LHCN-M2 (cell line): ENCODE data around the gene P2RY13. TPM values are rescaled to one million over a fixed set of nuclear protein-coding genes. Genes with fewer than 3 reads are reported as not detected.

Experiments
- DNase-seq: peaks from one replicate; pipeline ENCODE4 v3.0.0-alpha.2; 2012; ENCODE audit warnings: low read depth
- total RNA-seq: library from RNA; depleted of rRNA; stranded (reverse); fragments of >200 nt; gene quantifications from 2 replicates; pipeline ENCODE4 v1.2.3, GENCODE V29; 2014

Gene P2RY13
- total RNA-seq, 1 experiment from 2014 or later = not detected

GRCh38 chr3:151320131-151320530 is 9.2 kb downstream of the P2RY13 start:
- no peak for DNase-seq

GRCh38 chr3:151319628-151320027 is 9.7 kb downstream of the P2RY13 start:
- DNase-seq = peak; percentile 9

- DNase-seq = no peak
Observed at GRCh38 chr3:151318991-151319390, 10.4 kb downstream of the P2RY13 start.

GRCh38 chr3:151318313-151318712 is 11.0 kb downstream of the P2RY13 start:
- peak; percentile 3 for DNase-seq

- DNase-seq = no peak
Observed at GRCh38 chr3:151316267-151316991, 12.9 kb downstream of the P2RY13 start, which contains the start of gene GPR87. Gene GPR87, minus strand, starts transcription at chr3:151316820. Its CDS starts 16,720 bp downstream, at chr3:151300100.

- DNase-seq = no peak
Observed at GRCh38 chr3:151315846-151316245, 13.5 kb downstream of the P2RY13 start.

GRCh38 chr3:151315136-151315535 is 14.2 kb downstream of the P2RY13 start:
- DNase-seq = peak; percentile 13

GRCh38 chr3:151314593-151314992 is 14.8 kb downstream of the P2RY13 start:
- DNase-seq = no peak

GRCh38 chr3:151314137-151314536 is 15.2 kb downstream of the P2RY13 start:
- DNase-seq = no peak

- no peak for DNase-seq
Observed at GRCh38 chr3:151312972-151313371, 16.4 kb downstream of the P2RY13 start.

- DNase-seq = no peak
Observed at GRCh38 chr3:151309566-151309965, 19.8 kb downstream of the P2RY13 start.

- DNase-seq = no peak
Observed at GRCh38 chr3:151307583-151308488, 21.5 kb downstream of the P2RY13 start.

GRCh38 chr3:151307131-151307530 is 22.2 kb downstream of the P2RY13 start:
- DNase-seq = no peak

GRCh38 chr3:151306168-151306810 is 23.1 kb downstream of the P2RY13 start:
- DNase-seq = no peak

GRCh38 chr3:151305775-151306151 is 23.6 kb downstream of the P2RY13 start:
- DNase-seq = no peak

GRCh38 chr3:151305060-151305774 is 24.1 kb downstream of the P2RY13 start:
- DNase-seq = peak; percentile 85

- DNase-seq = no peak
Observed at GRCh38 chr3:151303751-151304150, 25.6 kb downstream of the P2RY13 start.

GRCh38 chr3:151301787-151302186 is 27.6 kb downstream of the P2RY13 start:
- no peak for DNase-seq

GRCh38 chr3:151300539-151300938 is 28.8 kb downstream of the P2RY13 start:
- no peak for DNase-seq

GRCh38 chr3:151299006-151299405 is 30.3 kb downstream of the P2RY13 start:
- no peak for DNase-seq

- DNase-seq = no peak
Observed at GRCh38 chr3:151297429-151297828, 31.9 kb downstream of the P2RY13 start.
